Measurements from ENCODE around the gene ADAMTS9.

The ADAMTS9 gene, protein sequence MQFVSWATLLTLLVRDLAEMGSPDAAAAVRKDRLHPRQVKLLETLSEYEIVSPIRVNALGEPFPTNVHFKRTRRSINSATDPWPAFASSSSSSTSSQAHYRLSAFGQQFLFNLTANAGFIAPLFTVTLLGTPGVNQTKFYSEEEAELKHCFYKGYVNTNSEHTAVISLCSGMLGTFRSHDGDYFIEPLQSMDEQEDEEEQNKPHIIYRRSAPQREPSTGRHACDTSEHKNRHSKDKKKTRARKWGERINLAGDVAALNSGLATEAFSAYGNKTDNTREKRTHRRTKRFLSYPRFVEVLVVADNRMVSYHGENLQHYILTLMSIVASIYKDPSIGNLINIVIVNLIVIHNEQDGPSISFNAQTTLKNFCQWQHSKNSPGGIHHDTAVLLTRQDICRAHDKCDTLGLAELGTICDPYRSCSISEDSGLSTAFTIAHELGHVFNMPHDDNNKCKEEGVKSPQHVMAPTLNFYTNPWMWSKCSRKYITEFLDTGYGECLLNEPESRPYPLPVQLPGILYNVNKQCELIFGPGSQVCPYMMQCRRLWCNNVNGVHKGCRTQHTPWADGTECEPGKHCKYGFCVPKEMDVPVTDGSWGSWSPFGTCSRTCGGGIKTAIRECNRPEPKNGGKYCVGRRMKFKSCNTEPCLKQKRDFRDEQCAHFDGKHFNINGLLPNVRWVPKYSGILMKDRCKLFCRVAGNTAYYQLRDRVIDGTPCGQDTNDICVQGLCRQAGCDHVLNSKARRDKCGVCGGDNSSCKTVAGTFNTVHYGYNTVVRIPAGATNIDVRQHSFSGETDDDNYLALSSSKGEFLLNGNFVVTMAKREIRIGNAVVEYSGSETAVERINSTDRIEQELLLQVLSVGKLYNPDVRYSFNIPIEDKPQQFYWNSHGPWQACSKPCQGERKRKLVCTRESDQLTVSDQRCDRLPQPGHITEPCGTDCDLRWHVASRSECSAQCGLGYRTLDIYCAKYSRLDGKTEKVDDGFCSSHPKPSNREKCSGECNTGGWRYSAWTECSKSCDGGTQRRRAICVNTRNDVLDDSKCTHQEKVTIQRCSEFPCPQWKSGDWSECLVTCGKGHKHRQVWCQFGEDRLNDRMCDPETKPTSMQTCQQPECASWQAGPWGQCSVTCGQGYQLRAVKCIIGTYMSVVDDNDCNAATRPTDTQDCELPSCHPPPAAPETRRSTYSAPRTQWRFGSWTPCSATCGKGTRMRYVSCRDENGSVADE (N-terminal part only)

GRCh38 chr3:64687781-64688604 is at the start of gene ADAMTS9:
Gene ADAMTS9 (minus strand): TSS chr3:64688000. CDS start chr3:64687657, 343 bp downstream.
- DNase-seq (ENCODE audit: low read depth in 2 of 2) = no peak

- no peak for DNase-seq (ENCODE audit: low read depth in 2 of 2)
Observed at GRCh38 chr3:64732576-64732975, 44.8 kb upstream of the ADAMTS9 start.

DNA sequence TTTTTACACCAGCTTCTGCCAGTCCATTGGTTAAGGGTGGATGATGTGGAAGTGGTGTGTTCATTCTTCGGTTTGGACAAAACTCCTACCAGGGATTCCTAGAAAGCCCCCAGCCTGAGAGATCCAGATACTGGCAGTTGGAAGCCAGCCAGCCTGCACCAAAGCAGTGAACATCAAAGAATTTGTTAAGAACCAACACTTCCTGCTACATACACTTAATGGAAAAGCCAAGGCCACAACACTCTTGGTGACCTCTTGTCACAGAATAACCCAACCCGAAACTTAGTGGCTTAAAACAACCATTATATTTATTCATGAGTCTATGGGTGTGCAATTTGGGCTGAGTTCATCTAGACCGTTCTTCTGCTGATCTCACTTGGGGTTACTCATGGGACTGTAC is 42.9 kb upstream of the ADAMTS9 start:
- DNase-seq (ENCODE audit: low read depth in 2 of 2) = no peak

DNA sequence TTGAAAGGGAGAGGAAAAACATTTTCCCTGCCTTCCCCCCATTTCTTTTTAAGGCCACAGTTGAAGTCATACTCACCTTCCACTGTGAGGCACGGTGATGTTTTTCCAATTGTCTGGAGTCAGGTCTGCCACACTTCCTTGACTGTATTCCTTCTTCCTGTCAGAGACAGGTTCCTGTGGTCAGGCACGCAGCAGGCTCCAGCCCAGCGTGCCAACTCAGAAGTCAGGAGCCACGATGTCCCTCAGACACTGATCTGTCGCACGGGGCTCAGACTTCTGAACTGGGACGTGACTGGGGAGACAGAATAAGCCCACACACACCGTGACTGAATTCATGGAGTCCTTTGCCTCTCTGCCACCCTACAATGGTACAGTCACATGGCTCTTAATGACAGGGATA is 41.2 kb upstream of the ADAMTS9 start:
- DNase-seq (ENCODE audit: low read depth in 2 of 2) = no peak

- DNase-seq (ENCODE audit: low read depth in 2 of 2) = no peak
Observed at GRCh38 chr3:64728428-64728827, 40.6 kb upstream of the ADAMTS9 start.

DNA sequence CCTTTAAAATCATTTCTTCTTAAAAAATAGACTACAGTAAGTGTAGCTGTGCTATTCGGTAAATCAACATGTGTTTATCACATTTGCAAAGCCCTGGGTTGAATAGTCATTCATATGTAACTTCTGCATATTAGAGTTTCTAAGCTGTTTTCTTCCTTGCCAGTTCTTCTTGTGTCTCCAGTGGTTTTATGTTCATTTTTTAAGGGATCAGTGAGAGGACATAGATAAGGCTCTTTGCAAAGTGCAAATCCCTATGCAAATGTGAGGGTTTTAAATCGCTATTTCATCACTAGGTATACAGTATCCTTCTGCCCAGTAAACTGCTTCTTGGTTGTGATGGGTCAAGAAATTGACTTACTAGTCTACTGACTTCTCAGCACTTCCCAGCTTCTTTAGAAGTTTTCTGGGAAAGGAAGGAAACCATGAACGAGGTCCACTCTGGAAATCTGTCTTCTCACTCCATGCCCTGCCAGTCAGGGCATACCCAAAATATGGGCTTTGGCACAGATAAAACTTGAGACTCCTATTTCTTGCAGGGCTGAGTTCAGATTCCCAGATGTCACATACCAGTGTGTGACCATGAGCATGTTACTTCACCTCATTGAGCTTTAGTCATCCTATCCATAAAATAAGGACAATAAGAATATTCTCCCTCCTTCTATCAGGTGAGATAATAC is 38.8 kb upstream of the ADAMTS9 start:
- no peak for DNase-seq (ENCODE audit: low read depth in 2 of 2)

GRCh38 chr3:64718976-64719375 is 31.2 kb upstream of the ADAMTS9 start:
- no peak for DNase-seq (ENCODE audit: low read depth in 2 of 2)

DNA sequence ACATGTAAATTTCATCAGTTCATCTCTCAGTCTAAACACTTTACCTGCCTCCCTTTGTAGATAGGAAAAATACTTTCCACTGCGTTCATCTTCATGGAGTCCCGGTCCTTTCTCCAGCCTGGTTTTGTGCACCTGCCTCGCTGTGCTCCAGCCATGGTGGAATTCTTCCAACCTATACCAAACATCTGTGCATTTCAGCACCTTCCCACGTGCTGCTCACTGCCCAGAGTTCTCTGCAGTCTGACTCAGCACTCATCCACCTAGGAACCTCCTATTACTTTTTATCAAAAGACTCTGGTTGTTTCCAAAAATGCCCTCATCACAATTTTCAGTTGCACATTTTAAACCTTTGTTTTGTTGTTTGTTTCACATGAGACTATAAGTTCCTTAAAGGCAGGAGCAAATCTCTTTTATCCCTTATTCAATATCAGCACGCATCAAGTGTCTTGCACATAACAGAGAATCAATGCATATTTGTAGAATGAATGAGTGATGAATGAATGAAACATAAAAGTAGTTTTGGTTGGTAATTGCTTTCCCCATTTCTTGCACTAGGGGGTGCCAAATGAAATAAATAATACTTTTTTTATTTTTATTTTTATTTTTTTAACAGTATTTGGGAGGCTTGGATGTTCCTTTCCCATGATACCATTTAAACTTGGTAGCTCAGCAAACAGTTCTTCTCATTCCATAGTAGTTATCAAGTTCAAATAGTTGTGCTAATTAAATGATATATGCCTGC is 30.2 kb upstream of the ADAMTS9 start:
- no peak for DNase-seq (ENCODE audit: low read depth in 2 of 2)

GRCh38 chr3:64717411-64717810 is 29.6 kb upstream of the ADAMTS9 start:
- DNase-seq (ENCODE audit: low read depth in 2 of 2) = no peak

DNA sequence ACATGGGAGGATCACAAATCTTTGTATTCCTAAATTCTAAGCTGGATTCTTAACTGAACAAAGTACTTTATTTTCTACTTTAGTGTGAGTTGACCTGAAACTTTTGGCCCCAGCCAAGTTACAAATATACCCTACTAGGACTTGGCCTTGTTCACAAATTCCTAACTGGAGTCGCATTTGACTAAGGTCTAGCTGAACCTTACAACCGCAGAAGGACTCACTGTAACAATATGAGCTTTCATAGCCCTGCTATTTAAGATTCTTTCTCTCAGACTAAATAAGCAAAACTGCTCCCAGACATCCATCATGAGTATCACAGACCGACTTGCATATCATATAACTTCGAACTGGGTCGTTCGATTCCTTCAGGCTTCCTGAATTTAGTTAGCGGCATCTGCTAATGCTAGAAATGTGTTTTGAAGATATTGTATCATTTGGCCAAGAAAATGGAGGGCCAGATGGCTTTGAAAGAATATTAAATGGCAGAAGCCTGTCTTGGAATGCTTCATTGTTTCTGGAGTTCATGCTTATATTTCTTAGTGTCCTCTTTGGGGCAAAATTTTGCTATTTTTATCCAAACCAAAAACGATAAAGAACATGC is 28.4 kb upstream of the ADAMTS9 start:
- DNase-seq (ENCODE audit: low read depth in 2 of 2) = no peak

- no peak for DNase-seq (ENCODE audit: low read depth in 2 of 2)
Observed at GRCh38 chr3:64715211-64715982, 27.6 kb upstream of the ADAMTS9 start.

- DNase-seq (ENCODE audit: low read depth in 2 of 2) = no peak
Observed at GRCh38 chr3:64708456-64708855, 20.7 kb upstream of the ADAMTS9 start.

DNA sequence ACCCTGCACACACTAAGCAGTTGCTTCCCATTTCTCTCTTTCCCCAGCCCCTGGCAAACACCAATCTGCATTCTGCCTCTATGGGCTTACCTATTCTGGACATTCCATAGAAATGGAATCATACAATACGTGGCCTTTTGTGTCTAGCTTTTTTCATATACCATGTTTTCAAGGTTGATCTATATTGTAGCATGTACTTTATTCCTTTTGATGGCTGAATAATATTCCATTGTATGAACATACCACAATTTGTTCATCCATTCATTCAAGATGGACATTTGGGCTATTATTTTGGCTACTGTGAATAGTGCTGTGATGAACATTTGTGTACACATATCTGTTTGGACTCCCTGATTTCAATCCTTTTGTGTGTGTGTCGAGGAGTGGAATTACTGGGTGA is 18.1 kb upstream of the ADAMTS9 start:
- no peak for DNase-seq (ENCODE audit: low read depth in 2 of 2)

DNA sequence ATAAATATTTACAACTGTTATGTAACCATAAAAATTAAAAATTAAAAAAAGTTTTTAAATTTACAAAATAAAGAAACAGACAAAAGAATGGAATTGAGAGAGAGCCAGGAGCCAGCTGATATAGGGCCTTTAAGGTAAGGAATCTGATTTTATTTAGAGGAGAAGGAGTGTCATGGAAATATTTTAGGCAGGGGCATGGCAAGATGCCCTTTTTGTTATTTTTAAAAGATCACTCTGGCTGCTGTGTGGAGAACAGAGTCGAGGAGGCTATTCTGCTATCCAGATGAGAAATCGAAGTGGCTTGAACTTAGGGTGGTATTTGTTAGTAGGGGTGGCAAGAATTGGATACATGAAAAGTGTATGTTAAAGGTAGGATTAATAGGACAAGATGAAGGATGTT is 9.1 kb upstream of the ADAMTS9 start:
- no peak for DNase-seq (ENCODE audit: low read depth in 2 of 2)

DNA sequence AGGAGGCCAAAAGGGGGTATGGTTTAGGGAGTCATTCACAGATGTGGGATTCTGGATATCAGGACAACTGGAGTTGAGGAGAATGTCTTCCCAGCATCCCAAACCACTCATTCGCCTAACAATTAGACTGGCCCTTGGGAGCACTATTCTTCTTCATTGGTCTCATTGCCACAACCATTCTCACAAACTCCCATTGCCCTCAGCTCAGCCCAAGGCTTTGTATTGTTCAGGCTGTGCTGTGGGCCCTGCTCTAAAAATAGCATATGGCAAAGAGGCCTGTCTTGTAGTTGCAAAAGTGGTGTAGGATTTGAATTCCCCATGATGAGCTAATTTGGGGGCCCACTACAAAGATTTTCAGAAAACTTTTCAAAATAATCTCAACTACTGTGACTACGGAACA is 6.3 kb upstream of the ADAMTS9 start:
- no peak for DNase-seq (ENCODE audit: low read depth in 2 of 2)

- no peak for DNase-seq (ENCODE audit: low read depth in 2 of 2)
Observed at GRCh38 chr3:64693031-64693430, 5.2 kb upstream of the ADAMTS9 start.

GRCh38 chr3:64691051-64691450 is 3.3 kb upstream of the ADAMTS9 start:
- no peak for DNase-seq (ENCODE audit: low read depth in 2 of 2)

- no peak for DNase-seq (ENCODE audit: low read depth in 2 of 2)
Observed at GRCh38 chr3:64687086-64687780, 567 bp downstream of the ADAMTS9 start.
